Measurements from ENCODE around the gene PODN. TPM values are rescaled to one million over a fixed set of nuclear protein-coding genes. Genes with fewer than 3 reads are reported as not detected.

Gene PODN
- total RNA-seq, 1 donor from 2014 or later, result not detected

GRCh38 chr1:53049574-53049967, 12.4 kb upstream of the PODN start:
- DNase-seq, result no peak
- peaks cover 84% of the 10 kb centered on the region for H3K36me3 Mint-ChIP-seq (ENCODE audit: low read depth)
- POLR2A ChIA-PET, result no interaction called here

DNA sequence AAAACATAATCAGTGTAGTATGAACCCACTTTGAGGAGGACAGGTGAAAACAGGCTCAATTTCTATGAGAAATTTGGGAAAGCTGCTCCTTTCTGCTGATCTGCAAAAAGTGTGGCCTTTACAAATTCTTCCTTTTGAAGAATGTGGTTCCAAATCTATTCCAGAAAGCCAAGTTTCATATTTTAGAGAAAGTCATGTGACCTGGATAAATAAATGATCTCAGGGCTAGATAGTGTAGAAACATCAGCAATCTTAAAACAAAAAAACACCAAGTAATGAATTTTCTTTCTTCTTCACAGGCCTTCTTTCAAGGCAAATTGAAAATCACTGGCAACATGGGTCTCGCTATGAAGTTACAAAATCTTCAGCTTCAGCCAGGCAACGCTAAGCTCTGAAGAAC, 11.7 kb upstream of the PODN start:
- POLR2A ChIA-PET, result no interaction called here
- DNase-seq (no peak), ATAC-seq (ENCODE audit: low read depth) (no peak)
- TF ChIP-seq, protein P1, sequence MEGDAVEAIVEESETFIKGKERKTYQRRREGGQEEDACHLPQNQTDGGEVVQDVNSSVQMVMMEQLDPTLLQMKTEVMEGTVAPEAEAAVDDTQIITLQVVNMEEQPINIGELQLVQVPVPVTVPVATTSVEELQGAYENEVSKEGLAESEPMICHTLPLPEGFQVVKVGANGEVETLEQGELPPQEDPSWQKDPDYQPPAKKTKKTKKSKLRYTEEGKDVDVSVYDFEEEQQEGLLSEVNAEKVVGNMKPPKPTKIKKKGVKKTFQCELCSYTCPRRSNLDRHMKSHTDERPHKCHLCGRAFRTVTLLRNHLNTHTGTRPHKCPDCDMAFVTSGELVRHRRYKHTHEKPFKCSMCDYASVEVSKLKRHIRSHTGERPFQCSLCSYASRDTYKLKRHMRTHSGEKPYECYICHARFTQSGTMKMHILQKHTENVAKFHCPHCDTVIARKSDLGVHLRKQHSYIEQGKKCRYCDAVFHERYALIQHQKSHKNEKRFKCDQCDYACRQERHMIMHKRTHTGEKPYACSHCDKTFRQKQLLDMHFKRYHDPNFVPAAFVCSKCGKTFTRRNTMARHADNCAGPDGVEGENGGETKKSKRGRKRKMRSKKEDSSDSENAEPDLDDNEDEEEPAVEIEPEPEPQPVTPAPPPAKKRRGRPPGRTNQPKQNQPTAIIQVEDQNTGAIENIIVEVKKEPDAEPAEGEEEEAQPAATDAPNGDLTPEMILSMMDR (IDR thresholded peaks at IDR 0.05), result no peak
- CTCF ChIA-PET, result no interaction called here
- Mint-ChIP-seq H3K27ac (no peak overlapping the region), H3K9me3 (no peaks in the 10 kb centered on the region), H3K4me3 (no peak overlapping the region), H3K27me3 (no peaks in the 10 kb centered on the region), H3K4me1 (no peaks in the 10 kb centered on the region), H3K36me3 (ENCODE audit: low read depth) (peaks cover 79% of the 10 kb centered on the region)
- intact Hi-C loops (cut with micrococcal nuclease), result no loop called here

More at GRCh38 chr1:53049574-53049967, 12.4 kb upstream of the PODN start:
- CTCF ChIA-PET, result no interaction called here
- Mint-ChIP-seq H3K27me3 (no peaks in the 10 kb centered on the region), H3K4me3 (no peak overlapping the region), H3K9me3 (no peaks in the 10 kb centered on the region), H3K4me1 (no peaks in the 10 kb centered on the region), H3K27ac (no peak overlapping the region)
- intact Hi-C loops (cut with micrococcal nuclease), result no loop called here
- TF ChIP-seq, protein P1 (IDR thresholded peaks at IDR 0.05), result no peak
- no peak for ATAC-seq (ENCODE audit: low read depth)

DNA sequence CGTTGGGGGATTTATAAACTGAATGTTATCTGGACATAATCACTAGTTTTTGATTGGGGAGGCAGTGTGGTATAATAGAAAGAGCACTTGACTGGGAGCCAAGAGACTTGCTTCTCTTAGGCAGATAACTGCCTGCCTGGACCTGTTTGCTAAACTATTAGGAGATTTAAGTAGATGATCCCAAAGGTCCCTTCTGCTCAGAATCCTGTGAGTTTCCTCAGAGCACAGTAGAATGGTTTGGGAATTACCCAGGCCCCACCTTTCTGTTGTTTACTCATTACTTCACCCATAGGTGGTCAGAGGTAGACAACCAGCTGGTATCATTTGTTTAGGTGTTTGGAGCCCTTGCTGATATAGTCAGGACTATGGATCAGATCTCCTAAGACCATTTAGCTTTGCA, 10.3 kb upstream of the PODN start:
- ATAC-seq (ENCODE audit: low read depth) (no peak), DNase-seq (no peak)
- TF ChIP-seq, protein P1 (IDR thresholded peaks at IDR 0.05), result no peak
- CTCF ChIA-PET, result interaction anchor here (0.8 kb wide), 1 partner anchor 342 kb away, joined by 3 read pairs; no protein-coding TSS in a partner anchor
- POLR2A ChIA-PET, result no interaction called here
- Mint-ChIP-seq H3K4me1 (no peaks in the 10 kb centered on the region), H3K36me3 (ENCODE audit: low read depth) (peaks cover 66% of the 10 kb centered on the region), H3K27me3 (no peaks in the 10 kb centered on the region), H3K4me3 (no peak overlapping the region), H3K27ac (no peak overlapping the region), H3K9me3 (no peaks in the 10 kb centered on the region)
- intact Hi-C loops (cut with micrococcal nuclease), result no loop called here

DNA sequence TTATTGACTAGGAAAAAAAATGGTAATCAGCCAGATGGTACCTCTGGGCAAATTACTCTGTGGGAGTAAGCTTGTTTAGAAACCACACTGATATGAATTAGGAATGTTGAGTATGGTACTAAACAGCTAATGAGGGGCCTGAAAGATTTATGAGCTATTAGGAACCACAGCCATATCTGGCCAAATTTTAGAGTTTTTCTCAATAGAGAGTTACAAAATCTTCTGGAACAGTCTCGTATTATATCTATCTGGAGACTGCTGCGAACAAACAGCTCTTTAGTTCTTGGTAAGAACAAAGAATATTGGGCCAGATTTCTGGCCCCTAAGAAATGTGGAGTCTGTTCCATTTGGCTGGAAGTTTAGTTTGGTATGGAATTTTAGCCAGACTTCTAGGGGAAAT, 4.9 kb upstream of the PODN start:
- ATAC-seq (ENCODE audit: low read depth) (no peak), DNase-seq (no peak)
- intact Hi-C loops (cut with micrococcal nuclease), result no loop called here
- Mint-ChIP-seq H3K27ac (no peak overlapping the region), H3K4me1 (no peaks in the 10 kb centered on the region), H3K4me3 (no peak overlapping the region), H3K27me3 (peaks cover 16% of the 10 kb centered on the region), H3K36me3 (ENCODE audit: low read depth) (peaks cover 24% of the 10 kb centered on the region), H3K9me3 (no peaks in the 10 kb centered on the region)
- POLR2A ChIA-PET, result interaction anchor here (0.5 kb wide), 1 partner anchor 13 kb away, joined by 4 read pairs; no protein-coding TSS in a partner anchor
- TF ChIP-seq, protein P1 (IDR thresholded peaks at IDR 0.05), result no peak
- CTCF ChIA-PET, result no interaction called here

GRCh38 chr1:53060579-53060978, 1.4 kb upstream of the PODN start:
- intact Hi-C loops (cut with micrococcal nuclease), result no loop called here

More at GRCh38 chr1:53060579-53060978, 1.4 kb upstream of the PODN start:
- POLR2A ChIA-PET, result no interaction called here
- Mint-ChIP-seq H3K4me3 (no peak overlapping the region), H3K4me1 (peaks cover 5% of the 10 kb centered on the region), H3K27me3 (peaks cover 34% of the 10 kb centered on the region), H3K9me3 (no peaks in the 10 kb centered on the region), H3K27ac (no peak overlapping the region), H3K36me3 (ENCODE audit: low read depth) (no peaks in the 10 kb centered on the region)
- TF ChIP-seq, protein P1 (IDR thresholded peaks at IDR 0.05), result no peak
- DNase-seq (no peak), ATAC-seq (ENCODE audit: low read depth) (no peak)
- CTCF ChIA-PET, result no interaction called here

Data from activated B cell treated with CpG ODN at 0.5 μM for 24 hours (primary cell).